Psoas muscle (tissue), 8 donors: Measurements from ENCODE around the gene NPTXR. TPM values are rescaled to one million over a fixed set of nuclear protein-coding genes. Genes with fewer than 3 reads are reported as not detected.

Source experiments
- ATAC-seq, 4 donors: fragments of 200-7000 bp; cut with Tn5 transposase; one replicate each; pipeline ENCODE4 v1.9.1; 2020; ENCODE audit warnings: moderate library complexity in 3 of 4, mild to moderate bottlenecking in 2 of 4
- DNase-seq, 2 donors: peaks; one replicate each; pipeline ENCODE4 v3.0.0-alpha.2; 2020
- H3K27ac ChIP-seq: fragments of 200-600 bp; one replicate; pipeline ENCODE4 v1.8.0; 2022
- H3K27me3 ChIP-seq, 3 donors: fragments of 200-600 bp in 1 of 3; one replicate each; pipeline versions ENCODE4 v1.6.1 to v1.8.0; 2013 to 2022; ENCODE audit warnings: low read length in 2 of 3, mild to moderate bottlenecking in 2 of 3, moderate library complexity in 1 of 3; ENCODE audit not compliant: insufficient read depth in 3 of 3
- H3K36me3 ChIP-seq, 2 donors: fragments of 200-600 bp in 1 of 2; one replicate each; pipeline versions ENCODE4 v1.6.1 to v1.8.0; 2013 to 2022; ENCODE audit warnings: low read depth in 1 of 2, mild to moderate bottlenecking in 1 of 2, moderate library complexity in 1 of 2; ENCODE audit not compliant: insufficient read depth in 1 of 2
- H3K4me1 ChIP-seq: fragments of 200-600 bp; one replicate; pipeline ENCODE4 v1.8.0; 2022
- H3K4me3 ChIP-seq: fragments of 200-600 bp; one replicate; pipeline ENCODE4 v1.8.0; 2022; ENCODE audit warnings: mild to moderate bottlenecking
- H3K9me3 ChIP-seq: fragments of 200-600 bp; one replicate; pipeline ENCODE4 v1.8.0; 2022
- WGBS, 3 donors: extraction: QIAGEN DNeasy Blood & Tissue Kit; methylation state at CpG; one replicate each; pipeline versions ENCODE4 v1.1.6 to v1.1.7; 2013; 5-methylcytosine and 5-hydroxymethylcytosine counted together
- intact Hi-C, 2 donors: fragments of 100-400 bp; cut with DNase I; formaldehyde crosslinking; loops; one replicate each; pipeline versions ENCODE4 v1.11.0 to v1.14.2; 2022
- long read RNA-seq, 2 donors: library from polyadenylated mRNA; unstranded; transcript quantifications; one replicate each; pipeline ENCODE4 v2.0.0, GENCODE V29; 2021
- polyA plus RNA-seq, 3 donors: library from polyadenylated mRNA; stranded (reverse); fragments of 200-250 nt; gene quantifications; one replicate each; pipeline ENCODE4 v1.2.3, GENCODE V29; 2013
- total RNA-seq, 4 donors: library from RNA; stranded (reverse); fragmentation: NEBNext Ultra II Directional in 2 of 4; extraction: Animal tissue kit (Norgen Biotek cat#: 25700) in 2 of 4; gene quantifications; one replicate each; pipeline versions ENCODE4 v1.2.1 to v1.2.4, GENCODE V29; 2021 to 2023
- TF ChIP-seq, protein P1 (sequence below): fragments of 200-600 bp; IDR thresholded peaks from one replicate; pipeline ENCODE4 v1.8.0; 2022; ENCODE audit warnings: antibody characterized with exemption
- donor health status: healthy with polysubstance abuse.
- donor health status: DM: no; HTN: no; CAD: no; lungs with moderate emphysema.
- donor health status: Bipolar disorder and iron deficiency.
- donor health status: healthy.
- donor health status: DM: yes; HTN: yes; CAD: no.
- donor health status: DM: no; HTN: no; CAD: no.
- donor health status: DM: no; HTN: no; CAD: no.
- donor health status: DM: yes; HTN: yes; CAD: no.

NPTXR gene
- 1 to 10 TPM in 1 of 4 donors, under 1 TPM in 3; 0.15 to 1.7 (median 0.61) TPM for total RNA-seq
- polyA plus RNA-seq, result under 1 TPM; 0.35 to 0.53 (median 0.39) TPM
- long read RNA-seq, donor 1, result 0 reads
- long read RNA-seq, donor 2, full-length matches to known transcripts, result 1 of 4 reads
- long read RNA-seq, donor 2, partial matches to known transcripts, result 1 of 4 reads
- long read RNA-seq, donor 2, other reads (novel, unspliced or antisense), result 2 of 4 reads

DNA sequence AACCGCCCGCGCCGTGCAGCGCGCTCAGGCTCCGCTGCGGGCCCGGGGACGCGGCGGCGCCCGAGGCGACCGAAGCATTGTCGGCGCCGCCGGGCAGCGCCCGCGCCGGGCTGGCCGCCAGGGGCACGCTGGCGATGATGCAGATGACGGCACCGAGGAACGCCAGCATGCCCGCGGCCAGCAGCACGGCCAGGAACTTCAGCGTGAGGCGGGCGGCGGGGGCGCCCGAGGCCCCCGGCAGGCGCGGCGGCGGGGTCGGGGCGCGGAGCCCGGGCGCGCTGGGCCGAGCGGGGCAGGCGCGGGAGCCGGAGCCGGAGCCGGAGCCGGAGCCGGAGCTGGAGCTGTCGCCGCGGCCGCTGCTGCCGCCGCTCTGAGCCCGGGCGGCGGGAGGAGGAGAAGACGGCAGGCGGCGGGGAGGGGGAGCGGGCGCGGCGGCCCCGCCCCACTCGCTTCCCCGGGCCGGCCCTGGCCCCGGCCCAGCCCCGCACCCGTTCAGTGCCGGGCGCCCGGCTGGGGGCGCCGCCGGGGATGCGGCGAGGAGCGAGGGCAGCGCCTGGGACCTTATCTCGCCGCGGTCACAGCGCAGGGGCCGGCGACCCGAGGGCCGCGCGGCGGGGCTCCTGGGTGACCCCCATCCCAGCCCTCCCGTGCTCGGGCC, at the start of gene NPTXR:
TSS of gene NPTXR (minus strand) at position 372 of the 658 bp plus-strand sequence.
- ATAC-seq (peak; percentile 50 to 89 (median 76)), DNase-seq (peak; percentile 58 to 76)
- Histone ChIP-seq H3K36me3 (no peaks in the 10 kb centered on the region), H3K27me3 (peaks cover 0 to 61% (median 15%) of the 10 kb centered on the region in 3 donors), H3K9me3 (no peaks in the 10 kb centered on the region), H3K27ac (no peak within 1 kb of the TSS), H3K4me3 (peak within 1 kb of the TSS; percentile 58), H3K4me1 (peaks cover 3% of the 10 kb centered on the region)
- TF ChIP-seq, protein P1, sequence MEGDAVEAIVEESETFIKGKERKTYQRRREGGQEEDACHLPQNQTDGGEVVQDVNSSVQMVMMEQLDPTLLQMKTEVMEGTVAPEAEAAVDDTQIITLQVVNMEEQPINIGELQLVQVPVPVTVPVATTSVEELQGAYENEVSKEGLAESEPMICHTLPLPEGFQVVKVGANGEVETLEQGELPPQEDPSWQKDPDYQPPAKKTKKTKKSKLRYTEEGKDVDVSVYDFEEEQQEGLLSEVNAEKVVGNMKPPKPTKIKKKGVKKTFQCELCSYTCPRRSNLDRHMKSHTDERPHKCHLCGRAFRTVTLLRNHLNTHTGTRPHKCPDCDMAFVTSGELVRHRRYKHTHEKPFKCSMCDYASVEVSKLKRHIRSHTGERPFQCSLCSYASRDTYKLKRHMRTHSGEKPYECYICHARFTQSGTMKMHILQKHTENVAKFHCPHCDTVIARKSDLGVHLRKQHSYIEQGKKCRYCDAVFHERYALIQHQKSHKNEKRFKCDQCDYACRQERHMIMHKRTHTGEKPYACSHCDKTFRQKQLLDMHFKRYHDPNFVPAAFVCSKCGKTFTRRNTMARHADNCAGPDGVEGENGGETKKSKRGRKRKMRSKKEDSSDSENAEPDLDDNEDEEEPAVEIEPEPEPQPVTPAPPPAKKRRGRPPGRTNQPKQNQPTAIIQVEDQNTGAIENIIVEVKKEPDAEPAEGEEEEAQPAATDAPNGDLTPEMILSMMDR, result no peak
- intact Hi-C loops, result loop anchor here (5.0 to 10.0 kb wide), 2 partner anchors 71 to 79 kb away; no protein-coding TSS in a partner anchor
- WGBS, 3 donors, result 0 to 1% (median 0%) methylated on average over 59 to 105 of the region's 105 CpGs

DNA sequence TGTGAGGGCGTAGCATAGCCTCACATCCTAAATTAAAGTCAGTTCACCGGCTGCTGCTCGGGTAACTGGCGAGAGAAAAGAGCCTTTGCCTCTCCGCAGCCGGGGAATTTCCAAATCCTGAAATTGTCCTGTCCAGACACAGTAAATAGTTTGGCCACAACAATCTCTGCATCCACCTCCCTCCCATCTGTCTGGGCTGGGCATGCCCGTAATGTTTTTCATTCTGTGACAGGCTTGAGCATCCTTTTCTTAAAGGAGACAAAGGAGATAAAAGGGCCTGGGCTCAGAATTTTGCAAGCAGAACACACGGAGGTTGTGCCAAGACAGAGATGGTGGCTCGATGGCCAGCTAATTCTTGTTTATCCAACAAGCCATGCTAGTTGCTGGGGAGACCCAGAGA, 47.4 kb upstream of the NPTXR start:
- peaks cover 0 to 35% (median 0%) of the 10 kb centered on the region in 3 donors for H3K27me3 ChIP-seq

DNA sequence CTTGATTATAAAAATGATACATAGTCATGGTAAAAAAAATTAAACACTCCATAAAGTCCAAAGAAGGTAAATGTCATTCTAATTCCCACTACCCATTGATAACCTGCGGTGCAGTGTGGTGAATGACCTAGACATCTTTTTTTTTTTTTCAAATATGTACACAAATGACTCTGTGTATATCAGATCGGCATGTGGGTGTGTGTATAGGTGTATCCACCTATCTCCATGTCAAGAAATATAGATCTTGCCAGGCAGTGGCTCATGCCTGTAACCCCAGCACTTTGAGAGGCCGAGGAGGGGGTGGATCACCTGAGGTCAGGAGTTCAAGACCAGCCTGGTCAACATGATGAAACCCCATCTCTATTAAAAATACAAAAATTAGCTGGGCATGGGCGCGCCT, 46.5 kb upstream of the NPTXR start:
- TF ChIP-seq, protein P1, result no peak
- ATAC-seq (no peak), DNase-seq (no peak)
- 79 to 90% (median 87%) methylated on average over 5 of the region's 5 CpGs for WGBS, 3 donors
- H3K27ac ChIP-seq, result no peak overlapping the region
- H3K36me3 ChIP-seq, result no peaks in the 10 kb centered on the region
- H3K27me3 ChIP-seq, result peaks cover 0 to 28% (median 0%) of the 10 kb centered on the region in 3 donors
- no peak overlapping the region for H3K4me3 ChIP-seq
- intact Hi-C loops, result no loop called here
- H3K4me1 ChIP-seq, result no peaks in the 10 kb centered on the region
- H3K9me3 ChIP-seq, result no peaks in the 10 kb centered on the region

More for the DNA sequence above, 47.4 kb upstream of the NPTXR start:
- Histone ChIP-seq H3K4me1 (no peaks in the 10 kb centered on the region), H3K4me3 (no peak overlapping the region), H3K27ac (no peak overlapping the region), H3K9me3 (no peaks in the 10 kb centered on the region), H3K36me3 (no peaks in the 10 kb centered on the region)
- intact Hi-C loops, result no loop called here
- TF ChIP-seq, protein P1, result no peak
- ATAC-seq (no peak), DNase-seq (no peak)
- WGBS, 3 donors, result 26 to 36% (median 28%) methylated on average over 9 of the region's 9 CpGs

DNA sequence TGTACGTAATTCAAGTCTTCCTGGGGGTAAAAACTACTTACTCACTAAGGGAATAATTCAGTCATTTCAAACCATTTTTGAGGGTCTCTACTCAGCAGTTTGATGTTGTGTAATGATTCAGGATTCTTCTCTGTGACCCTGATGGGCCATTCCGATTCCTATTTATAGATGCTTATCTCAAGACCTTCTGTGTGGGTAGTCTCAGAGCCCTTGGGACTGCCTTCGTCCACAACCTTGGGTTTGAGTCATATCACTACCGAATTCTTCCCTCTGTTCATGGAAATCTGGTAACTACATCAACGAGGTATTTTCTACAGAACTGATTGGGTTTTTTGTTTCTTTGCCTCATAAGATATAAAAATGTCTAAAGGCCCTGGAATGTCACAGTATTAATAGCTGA, 42.5 kb upstream of the NPTXR start:
- no peaks in the 10 kb centered on the region for H3K9me3 ChIP-seq
- no peaks in the 10 kb centered on the region for H3K36me3 ChIP-seq
- intact Hi-C loops, result no loop called here
- H3K27me3 ChIP-seq, result peaks cover 0 to 7% (median 0%) of the 10 kb centered on the region in 3 donors
- no peak overlapping the region for H3K27ac ChIP-seq
- no peak for DNase-seq
- TF ChIP-seq, protein P1, result no peak
- no peak for ATAC-seq
- peaks cover 8% of the 10 kb centered on the region for H3K4me1 ChIP-seq
- WGBS, 3 donors, result 58 to 68% (median 64%) methylated on average over 5 of the region's 5 CpGs
- H3K4me3 ChIP-seq, result no peak overlapping the region
